ENCODE measurements around the gene NPTN.
A peak's percentile ranks its signal among the peaks of the same experiment; 100 is the strongest.
"Not testable (repeated sequence)": the region's sequence is repeated elsewhere in the genome, so short reads cannot be mapped to it uniquely, and the experiment has no call there.

The NPTN gene

GRCh38 chr15:73569361-73569760, 63.8 kb downstream of the NPTN start:
- DNase-seq = no peak

GRCh38 chr15:73568564-73569280, 64.5 kb downstream of the NPTN start:
- DNase-seq = no peak

- no peak for DNase-seq
These were observed 66.2 kb downstream of the NPTN start for GRCh38 chr15:73567020-73567419.

GRCh38 chr15:73564255-73564654, 68.9 kb downstream of the NPTN start:
- DNase-seq = peak; percentile 11

- DNase-seq = no peak
These were observed 72.6 kb downstream of the NPTN start for GRCh38 chr15:73560501-73561117.

GRCh38 chr15:73558529-73558928, 74.7 kb downstream of the NPTN start:
- DNase-seq = no peak

- no peak for DNase-seq
These were observed 78.1 kb downstream of the NPTN start for GRCh38 chr15:73555080-73555479.

GRCh38 chr15:73550190-73550589, 83.0 kb downstream of the NPTN start:
- DNase-seq = no peak

- DNase-seq = not testable (repeated sequence)
These were observed 84.3 kb downstream of the NPTN start for GRCh38 chr15:73548925-73549324.

GRCh38 chr15:73541479-73541878, 91.7 kb downstream of the NPTN start:
- DNase-seq = no peak

- DNase-seq = no peak
These were observed 93.0 kb downstream of the NPTN start for GRCh38 chr15:73540161-73540560.

GRCh38 chr15:73539212-73540128, 93.7 kb downstream of the NPTN start:
- no peak for DNase-seq

- DNase-seq = no peak
These were observed 94.5 kb downstream of the NPTN start for GRCh38 chr15:73538563-73539211.

GRCh38 chr15:73538123-73538522, 95.1 kb downstream of the NPTN start:
- DNase-seq = no peak

GRCh38 chr15:73530649-73531048, 102.5 kb downstream of the NPTN start:
- DNase-seq = no peak

GRCh38 chr15:73527598-73527997, 105.6 kb downstream of the NPTN start:
- no peak for DNase-seq

- DNase-seq = no peak
These were observed 108.3 kb downstream of the NPTN start for GRCh38 chr15:73524919-73525318.

- no peak for DNase-seq
These were observed 111.2 kb downstream of the NPTN start for GRCh38 chr15:73522011-73522410.

- no peak for DNase-seq
These were observed 114.1 kb downstream of the NPTN start for GRCh38 chr15:73518876-73519733.

GRCh38 chr15:73518180-73518862, 114.9 kb downstream of the NPTN start:
- no peak for DNase-seq

- DNase-seq = no peak
These were observed 115.6 kb downstream of the NPTN start for GRCh38 chr15:73517566-73517965.

- no peak for DNase-seq
These were observed 117.7 kb downstream of the NPTN start for GRCh38 chr15:73515527-73515926.
